CD4-positive, alpha-beta memory T cell (primary cell): Measurements from ENCODE around the gene PTPRD. TPM values are rescaled to one million over a fixed set of nuclear protein-coding genes. Genes with fewer than 3 reads are reported as not detected.

Experiments used
- CTCF ChIA-PET: fragments of 350-600 bp; sonication (Branson Sonifier 250); formaldehyde crosslinking; loops from one replicate; lab custom pipeline; 2021; ENCODE audit warnings: inconsistent platforms; ENCODE audit not compliant: partially characterized antibody; lab: Charles Lee
- POLR2A ChIA-PET: fragments of 350-600 bp; sonication (Branson Sonifier 250); formaldehyde crosslinking; loops from one replicate; lab custom pipeline; 2021; ENCODE audit not compliant: partially characterized antibody; lab: Charles Lee
- DNase-seq, 5 donors: peaks; one replicate each; pipeline versions ENCODE4 v3.0.0 to v3.0.0-alpha.2; 2020 to 2022; ENCODE audit warnings: mixed read lengths in 1 of 5
- H3K27ac ChIP-seq: one replicate; pipeline ENCODE4 v1.7.0; 2013; ENCODE audit warnings: low read depth, low read length
- H3K27me3 ChIP-seq: 2 replicates; pipeline ENCODE4 v1.7.0; 2013; ENCODE audit warnings: mild to moderate bottlenecking, low read length, moderate library complexity; ENCODE audit not compliant: insufficient read depth
- H3K36me3 ChIP-seq: 2 replicates; pipeline ENCODE4 v1.7.0; 2013; ENCODE audit warnings: mild to moderate bottlenecking, low read length, moderate library complexity; ENCODE audit not compliant: insufficient read depth
- H3K4me1 ChIP-seq: 2 replicates; pipeline ENCODE4 v1.7.0; 2013; ENCODE audit warnings: mild to moderate bottlenecking, low read length, moderate library complexity; ENCODE audit not compliant: insufficient read depth
- H3K4me3 ChIP-seq, 2 donors: one replicate each; pipeline ENCODE4 v1.7.0; 2013; ENCODE audit warnings: low read length in 2 of 2, mild to moderate bottlenecking in 1 of 2
- H3K9me3 ChIP-seq, 2 donors: one replicate each; pipeline ENCODE4 v1.7.0; 2013; ENCODE audit warnings: low read length in 2 of 2, control low read depth in 1 of 2; ENCODE audit not compliant: control insufficient read depth in 1 of 2
- H3K27ac Mint-ChIP-seq, 7 donors: one replicate each; pipeline ENCODE4 v1.8.0; 2020 to 2021; ENCODE audit warnings: mixed read lengths in 7 of 7, mild to moderate bottlenecking in 6 of 7, inconsistent platforms in 3 of 7, moderate library complexity in 3 of 7
- H3K27me3 Mint-ChIP-seq, 2 donors: one replicate each; pipeline ENCODE4 v1.8.0; 2020 to 2021; ENCODE audit warnings: mixed read lengths in 2 of 2
- H3K36me3 Mint-ChIP-seq, 2 donors: one replicate each; pipeline ENCODE4 v1.8.0; 2020 to 2021; ENCODE audit warnings: mixed read lengths in 2 of 2, inconsistent platforms in 1 of 2, mild to moderate bottlenecking in 1 of 2
- H3K4me1 Mint-ChIP-seq, 4 donors: one replicate each; pipeline ENCODE4 v1.8.0; 2020 to 2021; ENCODE audit warnings: mixed read lengths in 4 of 4, mild to moderate bottlenecking in 1 of 4
- H3K4me3 Mint-ChIP-seq, 8 donors: one replicate each; pipeline ENCODE4 v1.8.0; 2020 to 2021; ENCODE audit warnings: mixed read lengths in 8 of 8, mild to moderate bottlenecking in 7 of 8, moderate library complexity in 6 of 8, inconsistent platforms in 3 of 8
- H3K9me3 Mint-ChIP-seq, 8 donors: one replicate each; pipeline ENCODE4 v1.8.0; 2020 to 2021; ENCODE audit warnings: mixed read lengths in 8 of 8, mild to moderate bottlenecking in 5 of 8, inconsistent platforms in 3 of 8, moderate library complexity in 1 of 8
- intact Hi-C: fragments of 100-400 bp; cut with micrococcal nuclease; formaldehyde crosslinking; loops from one replicate; pipeline ENCODE4 v1.15.1; 2023
- polyA plus RNA-seq, 2 donors: library from polyadenylated mRNA; unstranded; fragments of 300-500 nt; fragmentation: Illumina TruSeq; gene quantifications; one replicate each; pipeline ENCODE4 v1.2.3, GENCODE V29; 2021
- total RNA-seq, 2 experiments: library from RNA; stranded (reverse); gene quantifications; one replicate each; pipeline ENCODE4 v1.2.3, GENCODE V29; 2021

Gene PTPRD
- total and polyA plus RNA-seq, 4 experiments from 2014 or later, result not detected

- no peak for DNase-seq
- Mint-ChIP-seq H3K27me3 (no peaks in the 10 kb centered on the region), H3K4me1 (no peaks in the 10 kb centered on the region), H3K9me3 (peaks cover 0 to 20% (median 9%) of the 10 kb centered on the region in 8 donors), H3K27ac (no peak overlapping the region), H3K4me3 (no peak overlapping the region), H3K36me3 (no peaks in the 10 kb centered on the region)
- no peaks in the 10 kb centered on the region for H3K4me1 ChIP-seq
- no peak overlapping the region for H3K4me3 ChIP-seq
- ChIA-PET POLR2A (no interaction called here), CTCF (no interaction called here)
- no peak overlapping the region for H3K27ac ChIP-seq
- no peaks in the 10 kb centered on the region for H3K36me3 ChIP-seq
- H3K9me3 ChIP-seq, result no peaks in the 10 kb centered on the region
- no peaks in the 10 kb centered on the region for H3K27me3 ChIP-seq
- intact Hi-C loops, result no loop called here
Observed at GRCh38 chr9:10436756-10437155, 176.0 kb downstream of the PTPRD start.

- intact Hi-C loops, result no loop called here
- no peak for DNase-seq
- no peaks in the 10 kb centered on the region for H3K36me3 ChIP-seq
- H3K27ac ChIP-seq, result no peak overlapping the region
- no peak overlapping the region for H3K27ac Mint-ChIP-seq
- H3K27me3 ChIP-seq, result no peaks in the 10 kb centered on the region
- H3K4me1 Mint-ChIP-seq, result no peaks in the 10 kb centered on the region
- POLR2A ChIA-PET, result no interaction called here
- H3K9me3 Mint-ChIP-seq, result peaks cover 0 to 20% (median 4%) of the 10 kb centered on the region in 8 donors
- no peaks in the 10 kb centered on the region for H3K4me1 ChIP-seq
- H3K27me3 Mint-ChIP-seq, result no peaks in the 10 kb centered on the region
- no peaks in the 10 kb centered on the region for H3K9me3 ChIP-seq
- H3K4me3 Mint-ChIP-seq, result no peak overlapping the region
- CTCF ChIA-PET, result no interaction called here
- no peak overlapping the region for H3K4me3 ChIP-seq
- no peaks in the 10 kb centered on the region for H3K36me3 Mint-ChIP-seq
Observed at GRCh38 chr9:10434412-10434811, 178.4 kb downstream of the PTPRD start.

GRCh38 chr9:10411272-10411671 lies 201.5 kb downstream of the PTPRD start:
- CTCF ChIA-PET, result no interaction called here
- Histone ChIP-seq H3K36me3 (no peaks in the 10 kb centered on the region), H3K27me3 (no peaks in the 10 kb centered on the region), H3K4me3 (no peak overlapping the region), H3K27ac (no peak overlapping the region), H3K4me1 (no peaks in the 10 kb centered on the region), H3K9me3 (no peaks in the 10 kb centered on the region)
- H3K4me3 Mint-ChIP-seq, result no peak overlapping the region
- H3K27me3 Mint-ChIP-seq, result no peaks in the 10 kb centered on the region
- DNase-seq, result no peak
- intact Hi-C loops, result no loop called here
- no peaks in the 10 kb centered on the region for H3K36me3 Mint-ChIP-seq
- POLR2A ChIA-PET, result no interaction called here
- peaks cover 4 to 37% (median 12%) of the 10 kb centered on the region in 8 donors for H3K9me3 Mint-ChIP-seq
- H3K27ac Mint-ChIP-seq, result no peak overlapping the region
- no peaks in the 10 kb centered on the region for H3K4me1 Mint-ChIP-seq

GRCh38 chr9:10403283-10403682 lies 209.5 kb downstream of the PTPRD start:
- no peak for DNase-seq
- intact Hi-C loops, result loop anchor here (10.0 kb wide), 1 partner anchor 58 kb away; no protein-coding TSS in a partner anchor

GRCh38 chr9:10396615-10397014 lies 216.2 kb downstream of the PTPRD start:
- Histone ChIP-seq H3K36me3 (no peaks in the 10 kb centered on the region), H3K4me3 (no peak overlapping the region), H3K27ac (no peak overlapping the region), H3K4me1 (no peaks in the 10 kb centered on the region), H3K27me3 (no peaks in the 10 kb centered on the region), H3K9me3 (peaks cover 0 to 3% of the 10 kb centered on the region in 2 donors)
- H3K4me3 Mint-ChIP-seq, result no peak overlapping the region
- no peaks in the 10 kb centered on the region for H3K27me3 Mint-ChIP-seq
- no peak for DNase-seq
- no peaks in the 10 kb centered on the region for H3K4me1 Mint-ChIP-seq
- POLR2A ChIA-PET, result no interaction called here
- intact Hi-C loops, result no loop called here
- CTCF ChIA-PET, result no interaction called here
- peaks cover 0 to 28% (median 6%) of the 10 kb centered on the region in 8 donors for H3K9me3 Mint-ChIP-seq
- no peak overlapping the region for H3K27ac Mint-ChIP-seq
- no peaks in the 10 kb centered on the region for H3K36me3 Mint-ChIP-seq

More at GRCh38 chr9:10403283-10403682, 209.5 kb downstream of the PTPRD start:
- no peaks in the 10 kb centered on the region for H3K27me3 ChIP-seq
- Mint-ChIP-seq H3K27me3 (no peaks in the 10 kb centered on the region), H3K36me3 (no peaks in the 10 kb centered on the region), H3K4me3 (no peak overlapping the region), H3K9me3 (peaks cover 0 to 19% (median 5%) of the 10 kb centered on the region in 8 donors), H3K4me1 (no peaks in the 10 kb centered on the region), H3K27ac (no peak overlapping the region)
- H3K27ac ChIP-seq, result no peak overlapping the region
- peaks cover 0 to 3% of the 10 kb centered on the region in 2 donors for H3K9me3 ChIP-seq
- ChIA-PET CTCF (no interaction called here), POLR2A (no interaction called here)
- H3K4me3 ChIP-seq, result no peak overlapping the region
- no peaks in the 10 kb centered on the region for H3K36me3 ChIP-seq
- H3K4me1 ChIP-seq, result no peaks in the 10 kb centered on the region

- ChIA-PET POLR2A (no interaction called here), CTCF (no interaction called here)
- Histone ChIP-seq H3K36me3 (no peaks in the 10 kb centered on the region), H3K9me3 (peaks cover 0 to 3% of the 10 kb centered on the region in 2 donors), H3K4me3 (no peak overlapping the region), H3K27me3 (no peaks in the 10 kb centered on the region), H3K4me1 (no peaks in the 10 kb centered on the region), H3K27ac (no peak overlapping the region)
- no peaks in the 10 kb centered on the region for H3K27me3 Mint-ChIP-seq
- intact Hi-C loops, result no loop called here
- no peaks in the 10 kb centered on the region for H3K36me3 Mint-ChIP-seq
- H3K4me1 Mint-ChIP-seq, result no peaks in the 10 kb centered on the region
- H3K27ac Mint-ChIP-seq, result no peak overlapping the region
- no peak for DNase-seq
- peaks cover 0 to 21% (median 10%) of the 10 kb centered on the region in 8 donors for H3K9me3 Mint-ChIP-seq
- H3K4me3 Mint-ChIP-seq, result no peak overlapping the region
Observed at GRCh38 chr9:10387282-10387681, 225.5 kb downstream of the PTPRD start.

GRCh38 chr9:10371824-10372223 lies 241.0 kb downstream of the PTPRD start:
- Mint-ChIP-seq H3K27me3 (no peaks in the 10 kb centered on the region), H3K4me1 (no peaks in the 10 kb centered on the region), H3K4me3 (no peak overlapping the region), H3K36me3 (no peaks in the 10 kb centered on the region), H3K9me3 (peaks cover 0 to 16% (median 3%) of the 10 kb centered on the region in 8 donors), H3K27ac (no peak overlapping the region)
- no peak for DNase-seq
- no peaks in the 10 kb centered on the region for H3K27me3 ChIP-seq
- intact Hi-C loops, result no loop called here
- POLR2A ChIA-PET, result no interaction called here
- no peak overlapping the region for H3K27ac ChIP-seq
- H3K9me3 ChIP-seq, result no peaks in the 10 kb centered on the region
- CTCF ChIA-PET, result no interaction called here
- no peak overlapping the region for H3K4me3 ChIP-seq
- H3K36me3 ChIP-seq, result no peaks in the 10 kb centered on the region
- no peaks in the 10 kb centered on the region for H3K4me1 ChIP-seq
